Fibroblast of skin of left biceps (primary cell): ENCODE results near the gene FAM174B.

Experiments
- DNase-seq, 2 experiments: peaks; one replicate each; pipeline ENCODE4 v3.0.0-alpha.2; 2013; ENCODE audit warnings: low read depth in 2 of 2

The FAM174B gene

DNA sequence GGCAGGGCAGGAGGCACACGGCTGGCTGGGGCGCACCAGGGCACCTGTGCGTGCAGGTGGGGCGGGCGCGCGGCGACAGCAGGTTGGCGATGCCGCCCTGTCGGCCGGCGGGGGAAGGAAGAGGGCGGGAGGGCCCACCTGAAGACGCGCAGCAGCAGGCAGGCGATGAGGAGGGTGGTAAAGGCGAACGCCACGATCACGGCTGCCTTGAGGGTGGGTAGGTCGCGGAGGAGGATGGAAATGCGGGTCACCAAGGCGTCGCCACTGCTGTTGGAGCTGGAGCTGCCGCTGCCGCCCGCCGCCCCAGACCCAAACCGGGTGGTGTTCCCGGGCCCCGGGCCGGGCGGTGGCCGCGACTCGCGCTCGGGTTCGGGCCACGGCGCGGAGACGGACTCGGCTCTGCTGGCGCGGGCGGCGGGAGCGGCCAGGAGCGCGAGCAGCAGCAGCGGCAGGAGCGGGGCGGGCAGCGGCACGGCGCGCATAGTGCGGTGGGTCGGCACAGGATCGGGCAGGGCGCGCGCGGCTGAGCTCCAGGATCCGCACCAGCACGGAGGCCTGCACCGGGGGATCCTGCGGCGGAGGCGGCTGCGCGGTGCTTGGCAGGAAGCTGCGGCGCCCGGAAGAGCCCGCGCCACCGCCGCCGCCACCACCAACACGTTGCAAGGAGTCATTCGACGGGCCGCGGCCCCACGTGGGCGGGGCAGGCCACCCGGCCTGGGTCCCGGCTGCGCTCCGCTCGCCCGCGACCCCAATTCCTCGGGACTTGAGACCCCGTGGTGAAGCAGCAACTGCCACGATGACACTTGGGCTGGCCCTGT, at the start of gene FAM174B:
Gene FAM174B, minus strand, starts transcription at position 598 of the 818 bp plus-strand sequence.
- no peak for DNase-seq

DNA sequence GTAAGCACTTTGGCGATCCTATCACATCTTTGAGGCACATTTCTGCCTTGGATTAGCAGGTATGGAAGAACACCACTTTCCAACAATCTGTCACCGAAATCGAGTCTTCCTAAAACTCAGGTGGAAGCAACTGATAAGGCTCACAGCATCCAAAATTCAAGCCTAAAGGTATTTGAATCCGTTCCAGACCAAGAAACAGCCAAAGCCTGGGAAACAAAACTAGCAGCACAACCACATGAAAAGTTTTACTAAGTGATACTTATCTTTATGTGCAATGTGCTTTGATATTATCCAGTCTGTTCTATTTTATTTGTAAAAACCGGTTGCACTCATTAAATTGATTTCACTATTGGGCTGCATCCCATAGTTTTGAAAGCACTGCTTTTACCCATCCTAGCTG, 40.5 kb upstream of the FAM174B start:
- DNase-seq: no peak

DNA sequence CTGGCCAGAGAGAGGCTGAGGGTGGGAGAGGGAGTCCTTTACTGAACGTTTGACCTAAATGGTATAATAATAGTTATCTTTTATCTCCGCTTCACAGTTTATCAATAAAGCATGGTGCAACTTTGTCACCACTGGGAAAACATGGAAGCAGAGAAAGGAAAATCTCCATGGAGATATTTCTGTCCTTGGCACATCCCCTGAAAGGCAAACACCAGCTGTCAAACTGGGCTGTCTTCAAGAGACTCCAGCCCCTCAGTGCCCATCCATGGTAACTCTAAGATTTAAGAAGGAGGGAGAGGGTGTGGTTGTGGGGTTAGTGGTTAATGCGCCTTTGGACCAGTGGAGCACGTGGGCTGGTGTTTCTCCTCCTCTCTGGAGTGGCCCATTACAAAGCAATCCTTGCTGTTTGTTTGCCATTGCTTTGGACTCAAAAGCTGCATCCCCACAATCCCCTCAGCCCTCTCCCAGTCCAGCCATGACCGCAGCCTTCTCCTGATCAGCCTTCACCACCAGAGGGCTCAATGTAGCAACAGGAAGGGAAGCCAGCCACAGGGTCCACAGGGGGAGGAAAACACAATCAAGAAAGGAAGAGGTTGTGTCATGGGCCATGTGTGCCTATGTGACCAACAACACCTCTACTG, 38.2 kb upstream of the FAM174B start:
- no peak for DNase-seq

DNA sequence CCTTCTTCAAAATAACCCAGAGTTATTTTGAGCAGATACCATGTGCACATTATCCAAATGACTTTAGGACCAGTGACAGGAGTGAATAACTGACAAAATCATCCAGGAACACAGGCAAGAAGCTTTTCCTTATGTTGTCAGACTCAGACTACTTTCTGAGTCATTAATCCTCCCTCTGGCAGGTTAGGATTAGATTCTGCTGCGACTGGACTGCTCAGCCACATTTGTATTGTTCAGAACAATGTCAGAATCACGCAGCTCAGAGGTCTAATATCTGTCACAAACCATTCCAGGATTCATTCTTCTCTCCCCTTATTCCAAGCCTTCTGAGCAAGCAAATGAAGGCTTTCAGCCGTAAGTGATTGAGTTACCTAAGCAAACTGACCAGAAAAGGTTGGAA, 34.8 kb upstream of the FAM174B start:
- no peak for DNase-seq

DNA sequence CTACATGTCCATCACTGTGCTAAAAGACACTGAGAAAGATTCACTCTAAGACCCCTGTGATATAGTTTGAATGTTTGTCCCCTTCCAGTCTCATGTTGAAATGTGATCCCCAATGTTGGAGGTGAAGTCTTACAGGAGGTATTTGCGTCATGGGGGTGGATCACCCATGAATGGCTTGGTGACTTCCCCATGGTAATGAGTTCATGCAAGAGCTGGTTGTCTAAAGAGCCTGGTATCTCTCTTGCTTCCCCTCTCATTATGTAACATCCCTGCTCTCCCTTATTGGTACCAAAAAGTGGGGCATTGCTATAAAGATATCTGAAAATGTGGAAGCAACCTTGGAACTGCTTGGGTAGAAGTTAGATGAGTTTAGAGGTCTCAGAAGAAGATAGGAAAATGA, 32.2 kb upstream of the FAM174B start:
- no peak for DNase-seq

DNA sequence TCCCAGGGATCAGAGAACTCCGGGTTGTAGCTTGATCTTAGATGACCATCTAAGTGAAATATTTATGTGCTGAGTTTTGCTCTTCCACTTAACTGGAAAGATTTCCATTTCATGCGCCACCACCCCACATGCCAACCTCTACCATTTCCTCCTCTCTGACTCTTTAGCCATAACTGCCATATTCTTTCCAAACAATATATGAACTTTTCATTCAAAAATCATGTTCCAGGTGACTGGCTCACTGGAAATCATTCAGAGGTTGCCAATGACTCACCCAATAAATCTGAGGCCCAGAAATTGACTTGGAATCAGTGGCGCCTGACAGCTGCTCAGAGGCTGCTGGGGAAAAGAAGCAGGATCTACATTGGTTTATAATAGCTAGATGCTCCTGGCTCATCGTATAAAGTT, 31.6 kb upstream of the FAM174B start:
- DNase-seq: no peak

DNA sequence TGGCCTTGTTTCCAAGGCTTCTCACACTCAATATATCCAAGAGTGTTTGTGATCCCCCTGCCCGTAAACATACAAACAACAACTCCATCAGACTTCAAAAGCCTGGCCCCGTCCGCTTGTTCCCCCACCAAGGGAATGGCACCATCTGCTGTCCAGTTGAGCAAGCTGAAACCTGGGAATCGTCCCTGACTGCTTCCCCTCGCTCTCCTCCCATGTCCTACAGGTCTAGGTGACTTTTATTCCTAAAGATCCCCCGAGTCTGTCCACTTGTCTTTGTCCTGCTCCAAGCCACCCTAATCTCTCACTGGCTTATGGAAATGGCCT, 27.9 kb upstream of the FAM174B start:
- no peak for DNase-seq

DNA sequence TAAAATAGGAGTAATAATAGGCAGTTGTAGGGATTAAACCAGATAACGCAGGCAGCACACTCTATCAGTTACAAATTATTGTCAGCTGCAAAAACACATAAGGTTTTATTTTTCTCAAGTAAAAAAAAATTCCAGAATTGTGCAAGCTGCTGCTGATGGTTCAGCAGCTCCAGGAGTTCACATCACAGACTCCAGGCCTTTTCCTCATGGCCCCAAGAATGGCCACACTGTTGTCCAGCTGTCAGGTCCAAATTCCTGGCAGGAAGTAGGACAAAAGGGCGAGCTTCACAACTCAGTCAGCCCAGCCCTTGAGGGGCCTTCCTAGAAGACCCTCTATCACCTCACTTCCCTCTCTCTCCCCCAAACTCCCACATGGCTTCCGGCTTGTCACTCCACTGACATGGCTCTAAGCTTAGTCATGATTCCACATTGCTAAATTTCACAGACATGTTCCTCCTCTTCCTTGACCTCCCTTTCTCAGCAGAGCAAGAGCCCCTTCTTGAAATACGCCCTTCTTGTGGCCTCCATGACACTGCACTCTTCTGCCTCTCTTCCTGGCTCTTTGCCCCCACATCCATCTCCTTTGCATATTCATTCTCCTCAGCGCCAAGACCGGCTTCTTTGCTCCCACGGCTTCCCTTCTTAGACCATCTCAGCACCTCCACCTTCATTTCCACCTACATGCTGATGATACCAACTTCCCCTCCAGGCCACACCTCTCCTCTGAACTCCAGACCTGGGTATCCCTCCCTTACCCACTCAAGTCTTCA, 27.4 kb upstream of the FAM174B start:
- peak; percentile 64 to 68 for DNase-seq

DNA sequence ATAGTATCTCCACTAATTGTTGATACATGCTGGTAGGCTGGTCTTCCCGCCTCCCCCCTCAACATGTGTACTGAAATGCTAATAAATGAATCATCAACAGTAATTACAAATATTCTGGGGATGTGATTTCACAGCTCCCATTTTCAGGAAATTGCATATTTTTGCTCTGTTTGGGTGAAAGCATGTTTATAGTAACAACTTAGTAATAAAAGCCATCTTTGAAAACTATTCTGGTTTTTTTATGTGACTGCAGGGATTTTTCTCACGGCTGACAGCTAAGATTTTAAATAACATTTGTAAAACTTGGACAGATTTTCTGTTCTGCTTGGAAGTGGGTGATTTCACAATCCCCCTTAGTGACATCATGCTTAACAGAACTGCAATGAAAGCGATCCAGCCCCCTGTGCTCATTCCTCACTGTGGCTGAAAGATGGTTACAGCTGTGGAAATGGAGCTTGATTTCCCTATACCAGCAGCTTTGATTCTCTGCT, 25.6 kb upstream of the FAM174B start:
- DNase-seq: peak; percentile 95

DNA sequence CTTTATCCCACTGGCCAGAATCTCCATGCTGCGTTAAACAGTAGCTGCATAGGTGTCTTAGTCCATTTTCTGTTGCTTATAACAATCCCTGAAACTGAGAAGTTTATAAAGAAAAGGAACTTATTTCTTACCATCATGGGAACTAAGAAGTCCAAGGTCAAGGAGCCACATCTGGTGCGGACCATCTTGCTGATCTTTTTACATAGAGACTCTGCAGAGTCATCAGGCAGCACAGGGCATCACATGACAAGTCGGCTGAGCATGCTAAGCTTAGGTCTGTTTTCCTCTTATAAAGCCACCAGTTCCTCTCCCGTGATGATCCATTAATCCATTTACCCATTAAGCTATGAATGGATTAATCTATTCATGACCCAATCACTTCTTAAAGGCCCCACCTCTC, 22.4 kb upstream of the FAM174B start:
- no peak for DNase-seq

DNA sequence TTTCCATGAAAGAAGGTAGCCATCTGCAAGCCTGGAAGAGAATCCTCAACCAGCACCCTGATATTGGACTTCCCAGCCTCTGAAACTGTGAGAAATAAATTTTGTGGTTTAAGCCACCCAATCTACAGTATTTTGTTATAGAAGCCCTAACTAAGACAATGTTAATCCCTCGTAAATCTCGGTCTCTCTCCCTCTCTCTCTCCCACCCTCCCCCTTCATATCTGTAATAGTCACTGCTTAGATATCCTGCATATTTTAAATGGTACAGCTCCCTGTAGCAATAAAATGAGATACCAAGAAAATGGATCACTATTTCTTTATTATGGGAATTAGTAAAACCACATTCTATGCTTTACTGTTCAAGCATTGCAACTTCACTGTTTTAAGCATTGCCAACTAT, 21.0 kb upstream of the FAM174B start:
- no peak for DNase-seq

DNA sequence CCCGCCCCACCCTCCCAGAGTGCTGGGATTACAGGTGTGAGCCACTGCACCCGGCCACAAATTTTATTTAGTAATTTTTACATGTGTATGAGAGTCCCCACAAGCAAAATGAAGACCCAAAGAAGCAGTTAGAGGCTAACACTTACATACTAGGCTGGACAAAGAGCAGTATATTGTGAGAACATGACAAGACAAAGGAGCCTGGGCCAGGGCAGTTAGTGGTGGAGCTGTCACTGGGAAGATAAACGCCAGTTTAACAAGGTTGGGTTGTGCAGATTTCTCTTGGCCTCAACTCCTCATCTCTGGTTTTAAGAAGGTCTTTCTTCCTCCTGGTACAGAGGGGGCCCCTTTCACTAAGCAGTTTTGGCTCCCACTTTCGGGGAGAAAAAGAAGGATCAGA, 19.9 kb upstream of the FAM174B start:
- DNase-seq: no peak

DNA sequence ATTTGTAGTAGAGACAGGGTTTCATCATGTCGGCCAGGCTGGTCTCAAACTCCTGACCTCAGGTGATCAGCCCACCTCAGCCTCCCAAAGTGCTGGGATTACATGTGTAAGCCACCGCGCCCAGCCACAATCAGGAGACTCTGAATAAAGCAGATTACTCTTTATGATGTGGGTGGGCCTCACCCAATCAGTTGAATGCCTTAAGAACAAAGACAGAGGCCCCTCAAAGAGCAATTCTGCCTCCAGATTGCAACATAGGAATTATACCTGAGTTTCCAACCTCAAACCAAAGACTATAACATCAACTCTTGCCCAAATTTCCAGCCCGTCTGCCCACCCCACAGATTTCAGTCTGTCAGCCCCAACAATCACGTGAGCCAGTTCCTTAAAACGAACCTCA, 18.8 kb upstream of the FAM174B start:
- no peak for DNase-seq

DNA sequence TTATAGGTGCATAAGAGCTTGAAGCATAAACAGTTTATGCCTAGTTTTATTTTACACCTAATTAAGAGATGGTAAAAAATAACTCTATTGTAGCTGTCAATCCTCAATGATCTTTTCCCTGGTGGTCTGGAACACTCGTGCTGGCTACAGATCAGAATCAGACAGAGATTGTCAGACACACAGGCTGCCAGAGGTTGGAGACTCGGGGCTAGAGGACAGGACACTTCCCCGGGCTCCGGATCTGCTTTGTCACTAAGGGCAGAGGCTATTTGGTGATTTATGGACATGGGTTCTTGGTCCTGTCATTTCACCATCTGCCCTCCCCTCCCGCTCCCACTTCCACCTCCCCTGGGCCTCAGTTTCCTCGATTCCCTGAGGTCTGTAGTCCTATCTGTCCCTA, 16.5 kb upstream of the FAM174B start:
- no peak for DNase-seq

DNA sequence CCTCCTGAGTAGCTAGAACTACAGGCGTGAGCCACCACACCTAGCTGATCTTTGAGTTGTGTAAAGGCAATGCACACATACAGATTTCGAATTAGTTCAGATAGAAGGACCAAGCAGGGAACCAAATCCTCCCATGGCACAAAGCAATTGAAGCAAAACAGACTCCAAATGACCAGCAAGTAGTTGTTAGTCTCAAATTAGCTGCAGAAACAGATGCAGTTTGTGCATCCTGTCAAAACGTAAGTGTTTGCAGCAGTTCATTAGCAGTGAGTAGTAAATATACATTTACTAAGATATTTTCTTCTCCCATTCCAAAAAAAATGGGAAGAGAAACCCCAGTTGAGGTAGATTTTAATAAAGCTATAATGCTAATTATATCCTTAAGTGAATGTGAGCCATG, 15.8 kb upstream of the FAM174B start:
- DNase-seq: no peak

DNA sequence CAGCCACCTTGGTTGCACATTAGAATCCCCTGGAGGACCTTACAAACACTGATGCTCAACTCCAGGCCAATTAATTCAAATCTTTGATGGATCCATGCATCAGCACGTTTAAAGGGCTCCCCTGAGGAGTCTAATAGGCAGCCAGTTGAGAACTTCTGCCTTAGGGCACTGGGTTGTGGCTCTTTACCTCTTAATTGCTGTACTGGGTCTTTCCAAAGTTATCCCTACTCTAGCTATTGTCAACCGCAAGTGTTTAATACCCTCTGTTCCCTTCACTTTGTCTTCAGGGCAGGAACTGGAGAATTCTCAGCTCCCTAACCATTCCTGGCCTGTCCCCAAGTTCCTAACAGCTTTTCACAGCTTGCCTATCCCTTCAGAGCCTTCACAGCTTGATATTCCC, 15.0 kb upstream of the FAM174B start:
- no peak for DNase-seq

DNA sequence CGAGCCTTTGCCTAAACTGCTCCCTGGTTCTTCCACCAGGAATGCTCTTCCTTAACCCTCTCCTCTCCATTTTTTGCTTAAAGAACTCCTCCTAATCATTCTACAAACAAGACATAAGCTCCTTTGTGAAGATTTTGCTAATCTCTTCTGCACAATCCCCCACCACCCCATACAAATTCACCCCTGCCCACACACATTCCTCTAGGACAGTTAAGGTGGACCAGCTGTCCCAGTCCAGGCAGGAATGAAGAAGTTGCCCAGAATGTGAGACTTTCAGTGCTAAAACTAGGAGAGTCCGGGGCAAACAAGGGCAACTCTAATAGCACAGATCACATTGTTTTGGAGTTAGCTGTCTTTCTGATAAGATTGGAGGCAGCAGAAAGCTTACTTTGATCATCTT, 13.9 kb upstream of the FAM174B start:
- DNase-seq: no peak

DNA sequence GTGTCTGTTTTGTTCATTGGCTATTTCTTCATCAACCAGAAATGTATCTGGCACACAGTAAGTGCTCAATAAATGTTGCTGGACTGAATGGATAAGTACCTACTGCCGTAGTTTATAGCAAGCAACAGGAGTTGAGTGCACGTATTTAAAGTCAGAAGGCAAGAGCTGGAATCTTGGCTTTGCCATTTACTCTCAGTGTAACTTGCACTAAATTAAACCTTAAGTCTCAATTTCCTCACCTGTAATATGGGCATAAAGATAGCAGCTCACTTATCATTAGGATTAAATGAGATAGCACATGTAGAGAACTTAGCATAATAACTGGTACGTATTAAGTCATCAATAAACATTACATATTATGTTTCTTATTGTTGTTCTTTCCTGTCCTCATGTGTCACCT, 13.0 kb upstream of the FAM174B start:
- DNase-seq: no peak

DNA sequence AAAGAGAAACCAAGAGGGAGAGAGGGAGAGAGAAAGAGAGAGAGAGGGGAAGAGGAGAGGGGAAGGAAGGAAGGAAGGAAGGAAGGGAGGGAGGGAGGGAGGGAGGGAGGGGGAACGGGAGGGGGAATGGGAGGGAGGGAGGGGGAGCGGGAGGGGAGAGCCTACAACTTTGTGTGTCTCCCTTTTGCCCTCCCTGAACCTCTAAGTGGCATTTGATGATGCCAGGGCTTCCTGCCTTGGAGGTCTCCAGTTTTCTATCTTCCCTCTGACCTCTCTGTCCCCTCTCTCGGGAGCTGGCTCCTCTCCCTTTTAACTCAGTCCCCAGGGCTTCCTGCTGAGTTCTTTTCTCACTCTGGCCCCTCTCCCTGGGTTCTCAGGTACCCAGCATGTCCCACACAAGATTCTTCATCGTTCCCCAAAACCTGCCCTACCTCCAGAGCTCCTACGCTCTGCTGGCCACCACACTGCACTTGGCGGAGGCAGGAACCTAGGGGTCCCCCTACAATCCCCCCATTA, 12.5 kb upstream of the FAM174B start:
- DNase-seq: no peak

DNA sequence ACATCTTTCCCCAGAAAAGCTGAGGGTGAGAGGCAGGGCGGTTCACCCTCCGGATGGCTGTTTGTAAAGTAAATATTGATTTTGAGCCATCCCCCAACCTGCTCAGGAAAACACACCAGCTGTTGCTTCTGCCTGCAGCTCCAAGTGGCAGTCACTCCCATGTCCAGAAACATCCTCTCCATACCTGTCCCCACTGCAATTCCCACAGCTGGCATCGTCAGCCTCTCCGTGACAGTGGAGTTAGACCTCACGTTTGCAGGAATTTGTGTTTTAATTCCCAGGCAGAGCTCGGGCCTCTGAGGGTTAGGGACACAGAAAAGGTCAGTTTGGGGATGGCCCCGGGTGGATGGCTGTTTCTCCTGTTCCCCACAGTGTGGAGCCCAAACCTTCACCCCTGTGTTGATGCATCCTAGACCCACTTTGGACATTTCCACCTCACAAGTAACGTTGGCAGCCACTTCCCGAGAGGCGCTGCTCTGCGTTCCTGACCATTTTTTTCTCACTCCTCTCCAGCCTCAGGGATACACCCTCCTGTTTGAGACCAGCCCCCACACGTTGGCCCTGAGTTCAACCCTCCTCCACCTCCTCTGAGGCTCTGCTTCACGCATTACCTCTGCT, 11.8 kb upstream of the FAM174B start:
- DNase-seq: no peak

DNA sequence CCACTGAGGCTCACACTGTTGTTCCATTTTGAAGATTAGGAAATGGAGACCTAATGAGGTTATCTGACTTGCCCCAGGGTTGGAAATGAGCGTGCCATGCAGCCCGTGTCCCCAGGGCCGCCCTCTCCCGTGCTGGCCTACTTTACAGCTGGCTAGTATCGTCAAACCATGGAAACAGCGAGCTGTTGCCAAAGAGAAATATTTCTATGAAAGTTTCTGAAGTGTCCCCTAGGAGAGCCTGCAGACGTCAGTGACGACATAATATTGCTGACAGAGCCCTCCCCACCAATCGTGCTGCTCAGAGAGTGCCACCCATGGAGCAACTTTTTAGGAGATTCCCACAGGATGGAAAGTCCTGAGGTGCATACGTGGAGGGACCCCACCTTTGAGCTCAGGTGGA, 11.2 kb upstream of the FAM174B start:
- no peak for DNase-seq

DNA sequence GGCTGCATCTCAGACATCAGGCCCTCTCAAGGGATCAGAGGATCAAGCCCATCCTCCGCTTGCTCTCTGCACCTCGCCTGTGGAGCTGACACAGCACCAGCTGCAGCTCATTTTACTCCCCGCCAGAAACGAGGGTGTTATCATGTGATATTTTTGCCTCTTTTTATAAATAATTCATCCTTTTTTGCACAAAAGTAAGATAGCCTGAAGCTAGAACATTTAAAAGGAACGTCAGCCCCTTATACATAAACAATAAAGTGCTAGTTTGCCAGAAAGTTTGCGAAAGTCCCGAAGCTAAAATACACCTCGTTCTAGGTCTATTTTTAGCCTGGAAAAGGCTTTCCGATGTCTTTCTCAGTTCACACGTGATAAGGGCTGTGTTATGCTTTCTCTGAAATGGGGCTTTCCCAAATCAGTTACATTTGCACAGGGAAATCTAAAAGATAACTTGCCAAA, 9.6 kb upstream of the FAM174B start:
- no peak for DNase-seq
